Measurements from ENCODE around the gene APOC1. TPM values are rescaled to one million over a fixed set of nuclear protein-coding genes. Genes with fewer than 3 reads are reported as not detected.

APOC1 gene
- total RNA-seq, 4 donors from 2014 or later: 1.1 to 18.7 (median 7.9) TPM

- no peaks in the 10 kb centered on the region for H3K9me3 ChIP-seq
- peaks cover 2 to 37% of the 10 kb centered on the region in 2 donors for H3K36me3 ChIP-seq
- ATAC-seq: peak; percentile 89 to 91
- H3K4me3 ChIP-seq: peak within 1 kb of the TSS; percentile 72 to 81 (median 74)
- no peaks in the 10 kb centered on the region for H3K27me3 ChIP-seq
- peak within 1 kb of the TSS; percentile 92 to 95 (median 94) for H3K27ac ChIP-seq
- TF ChIP-seq CTCF (IDR thresholded peaks at IDR 0.05 in 4 of 5, conservative IDR thresholded peaks at IDR 0.05 in 1 of 5) (peak in 2 of 5 experiments; percentile 8 to 33), POLR2A (IDR thresholded peaks at IDR 0.05) (peak; percentile 58 to 77)
- in situ Hi-C loops (cut with MboI; ENCODE audit: low sequenced_read_pairs in 4 of 4) (loop anchor here in 1 of 4 donors (10.0 kb wide), 1 partner anchor 64 kb away; the partner anchor contains the start of gene CLPTM1), intact Hi-C loops (cut with DNase I; ENCODE audit: low total_unique reads) (loop anchor here (5.0 kb wide), 1 partner anchor 66 kb away; the partner anchor contains the start of gene CLPTM1)
- peaks cover 18 to 23% of the 10 kb centered on the region in 2 donors for H3K4me1 ChIP-seq
- no peak for DNase-seq
These were observed 23.2 kb upstream of the APOC1 start, which contains the start of gene TOMM40 for GRCh38 chr19:44891016-44891882. TSS of gene TOMM40 (plus strand) at chr19:44891254. CDS start at chr19:44891416, 162 bp downstream.

GRCh38 chr19:44892932-44893331 lies 21.5 kb upstream of the APOC1 start:
- no peaks in the 10 kb centered on the region for H3K27me3 ChIP-seq
- H3K4me3 ChIP-seq: no peak overlapping the region
- H3K27ac ChIP-seq: no peak overlapping the region
- intact Hi-C loops (cut with DNase I; ENCODE audit: low total_unique reads): loop anchor here (5.0 kb wide), 1 partner anchor 64 kb away; the partner anchor contains the start of gene CLPTM1
- H3K36me3 ChIP-seq: peaks cover 2 to 53% of the 10 kb centered on the region in 2 donors
- ATAC-seq: no peak
- in situ Hi-C loops (cut with MboI; ENCODE audit: low sequenced_read_pairs in 4 of 4): loop anchor here in 1 of 4 donors (10.0 kb wide), 1 partner anchor 62 kb away; the partner anchor contains the start of gene CLPTM1
- no peaks in the 10 kb centered on the region for H3K9me3 ChIP-seq
- no peak for TF ChIP-seq POLR2A (IDR thresholded peaks at IDR 0.05)
- H3K4me1 ChIP-seq: peaks cover 18 to 23% of the 10 kb centered on the region in 2 donors
- no peak for DNase-seq

GRCh38 chr19:44893332-44894051 lies 20.9 kb upstream of the APOC1 start:
- in situ Hi-C loops (cut with MboI; ENCODE audit: low sequenced_read_pairs in 4 of 4): loop anchor here in 1 of 4 donors (10.0 kb wide), 1 partner anchor 61 kb away; the partner anchor contains the start of gene CLPTM1

GRCh38 chr19:44894052-44894400 lies 20.4 kb upstream of the APOC1 start:
- DNase-seq (no peak), ATAC-seq (no peak)
- Histone ChIP-seq H3K9me3 (no peaks in the 10 kb centered on the region), H3K4me3 (no peak overlapping the region), H3K27me3 (no peaks in the 10 kb centered on the region), H3K27ac (no peak overlapping the region), H3K36me3 (peaks cover 2 to 57% of the 10 kb centered on the region in 2 donors), H3K4me1 (peaks cover 18 to 23% of the 10 kb centered on the region in 2 donors)
- in situ Hi-C loops (cut with MboI; ENCODE audit: low sequenced_read_pairs in 4 of 4): loop anchor here in 1 of 4 donors (10.0 kb wide), 1 partner anchor 61 kb away; the partner anchor contains the start of gene CLPTM1
- no peak for TF ChIP-seq CTCF (IDR thresholded peaks at IDR 0.05 in 4 of 5, conservative IDR thresholded peaks at IDR 0.05 in 1 of 5)
- intact Hi-C loops (cut with DNase I; ENCODE audit: low total_unique reads): loop anchor here (5.0 kb wide), 1 partner anchor 63 kb away; the partner anchor contains the start of gene CLPTM1

More at GRCh38 chr19:44893332-44894051, 20.9 kb upstream of the APOC1 start:
- TF ChIP-seq POLR2A (IDR thresholded peaks at IDR 0.05) (no peak), CTCF (IDR thresholded peaks at IDR 0.05 in 4 of 5, conservative IDR thresholded peaks at IDR 0.05 in 1 of 5) (no peak)
- Histone ChIP-seq H3K9me3 (no peaks in the 10 kb centered on the region), H3K4me3 (no peak overlapping the region), H3K36me3 (peaks cover 2 to 57% of the 10 kb centered on the region in 2 donors), H3K4me1 (peaks cover 18 to 23% of the 10 kb centered on the region in 2 donors), H3K27me3 (no peaks in the 10 kb centered on the region), H3K27ac (no peak overlapping the region)
- intact Hi-C loops (cut with DNase I; ENCODE audit: low total_unique reads): loop anchor here (5.0 kb wide), 1 partner anchor 64 kb away; the partner anchor contains the start of gene CLPTM1
- ATAC-seq (no peak), DNase-seq (no peak)
